Measurements from ENCODE around the gene BOLA3. TPM values are rescaled to one million over a fixed set of nuclear protein-coding genes. Genes with fewer than 3 reads are reported as not detected.

Gene BOLA3
- total RNA-seq: 21.0 and 21.7 TPM in 2 replicates

GRCh38 chr2:74147727-74148456, at the start of gene BOLA3:
TSS of gene BOLA3 (minus strand) at chr2:74147912. CDS start at chr2:74147874, 38 bp downstream.

GRCh38 chr2:74178211-74179062, 30.7 kb upstream of the BOLA3 start, which contains the start of gene MOB1A:
TSS of gene MOB1A (minus strand) at chr2:74178879. CDS start at chr2:74178674, 205 bp downstream.

Other genes with a start within 250 kb of the BOLA3 start
- gene DGUOK, start 221.0 kb downstream of the BOLA3 start, total RNA-seq: 50.9 and 54.0 TPM in 2 replicates
- gene TET3, start 163.0 kb downstream of the BOLA3 start, total RNA-seq: 2.1 and 3.1 TPM in 2 replicates
- 74.5 and 85.6 TPM in 2 replicates for gene MOB1A, start 31.0 kb upstream of the BOLA3 start, total RNA-seq
- gene MTHFD2, start 50.7 kb upstream of the BOLA3 start, total RNA-seq: 146 and 283 TPM in 2 replicates
- under 0.01 and 0.14 TPM in 2 replicates for gene SLC4A5, start 195.5 kb upstream of the BOLA3 start, total RNA-seq
- gene DCTN1, start 232.4 kb upstream of the BOLA3 start, total RNA-seq: 186 and 223 TPM in 2 replicates

Measured in smooth muscle cell of bladder (primary cell).